ENCODE data around the gene FNIP1.

Gene FNIP1

GRCh38 chr5:131672776-131673175 lies 124.0 kb downstream of the FNIP1 start:
- no peak for TF ChIP-seq CTCF (conservative IDR thresholded peaks at IDR 0.05; ENCODE audit: low read depth)
- POLR2A ChIA-PET (ENCODE audit: low non-redundant PET) = no interaction called here
- H3K27ac ChIP-seq = no peak overlapping the region
- CTCF ChIA-PET = no interaction called here
- DNase-seq (ENCODE audit: low spot score) = no peak

- no peak overlapping the region for H3K27ac ChIP-seq
- no peak for TF ChIP-seq CTCF (conservative IDR thresholded peaks at IDR 0.05; ENCODE audit: low read depth)
- no peak for DNase-seq (ENCODE audit: low spot score)
- ChIA-PET POLR2A (ENCODE audit: low non-redundant PET) (no interaction called here), CTCF (no interaction called here)
Observed at GRCh38 chr5:131671994-131672655, 124.7 kb downstream of the FNIP1 start.

GRCh38 chr5:131671409-131671808 lies 125.4 kb downstream of the FNIP1 start:
- no peak for TF ChIP-seq CTCF (conservative IDR thresholded peaks at IDR 0.05; ENCODE audit: low read depth)
- H3K27ac ChIP-seq = no peak overlapping the region
- ChIA-PET CTCF (no interaction called here), POLR2A (ENCODE audit: low non-redundant PET) (no interaction called here)
- DNase-seq (ENCODE audit: low spot score) = no peak

GRCh38 chr5:131664929-131665328 lies 131.9 kb downstream of the FNIP1 start:
- TF ChIP-seq CTCF (conservative IDR thresholded peaks at IDR 0.05; ENCODE audit: low read depth) = no peak
- ChIA-PET CTCF (interaction anchor here (0.9 kb wide), 1 partner anchor 76 kb away, joined by 3 read pairs; no protein-coding TSS in a partner anchor), POLR2A (ENCODE audit: low non-redundant PET) (no interaction called here)
- H3K27ac ChIP-seq = no peak overlapping the region
- DNase-seq (ENCODE audit: low spot score) = no peak

- ChIA-PET POLR2A (ENCODE audit: low non-redundant PET) (no interaction called here), CTCF (no interaction called here)
- no peak overlapping the region for H3K27ac ChIP-seq
- no peak for TF ChIP-seq CTCF (conservative IDR thresholded peaks at IDR 0.05; ENCODE audit: low read depth)
- no peak for DNase-seq (ENCODE audit: low spot score)
Observed at GRCh38 chr5:131661933-131662332, 134.9 kb downstream of the FNIP1 start.

GRCh38 chr5:131659841-131660240 lies 137.0 kb downstream of the FNIP1 start:
- H3K27ac ChIP-seq = no peak overlapping the region
- no peak for TF ChIP-seq CTCF (conservative IDR thresholded peaks at IDR 0.05; ENCODE audit: low read depth)
- no peak for DNase-seq (ENCODE audit: low spot score)
- ChIA-PET CTCF (interaction anchor here (0.7 kb wide), 1 partner anchor 15 kb away, joined by 3 read pairs; no protein-coding TSS in a partner anchor), POLR2A (ENCODE audit: low non-redundant PET) (no interaction called here)
